Measurements from ENCODE around the gene EXOC2.
"Not testable (repeated sequence)": the region's sequence is repeated elsewhere in the genome, so short reads cannot be mapped to it uniquely, and the experiment has no call there.

Gene EXOC2

DNA sequence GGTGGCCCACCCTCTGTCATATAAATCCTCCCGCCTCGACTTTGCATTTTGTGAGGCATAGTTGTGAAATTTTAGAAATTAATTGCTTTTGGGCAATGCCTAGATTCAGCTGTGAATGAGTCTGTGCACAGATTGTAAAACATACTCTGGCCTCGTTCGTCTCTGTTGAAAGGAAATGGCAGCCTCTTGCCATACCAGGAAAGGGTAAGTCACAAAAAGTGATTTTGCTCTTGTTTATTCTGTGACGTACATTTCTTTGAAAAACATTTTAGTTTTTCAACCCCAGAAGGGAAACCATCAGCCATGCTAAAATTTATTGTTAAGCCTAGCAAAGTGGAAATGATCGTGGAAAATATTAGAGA, 15.3 kb upstream of the EXOC2 start:
- no peak for DNase-seq

DNA sequence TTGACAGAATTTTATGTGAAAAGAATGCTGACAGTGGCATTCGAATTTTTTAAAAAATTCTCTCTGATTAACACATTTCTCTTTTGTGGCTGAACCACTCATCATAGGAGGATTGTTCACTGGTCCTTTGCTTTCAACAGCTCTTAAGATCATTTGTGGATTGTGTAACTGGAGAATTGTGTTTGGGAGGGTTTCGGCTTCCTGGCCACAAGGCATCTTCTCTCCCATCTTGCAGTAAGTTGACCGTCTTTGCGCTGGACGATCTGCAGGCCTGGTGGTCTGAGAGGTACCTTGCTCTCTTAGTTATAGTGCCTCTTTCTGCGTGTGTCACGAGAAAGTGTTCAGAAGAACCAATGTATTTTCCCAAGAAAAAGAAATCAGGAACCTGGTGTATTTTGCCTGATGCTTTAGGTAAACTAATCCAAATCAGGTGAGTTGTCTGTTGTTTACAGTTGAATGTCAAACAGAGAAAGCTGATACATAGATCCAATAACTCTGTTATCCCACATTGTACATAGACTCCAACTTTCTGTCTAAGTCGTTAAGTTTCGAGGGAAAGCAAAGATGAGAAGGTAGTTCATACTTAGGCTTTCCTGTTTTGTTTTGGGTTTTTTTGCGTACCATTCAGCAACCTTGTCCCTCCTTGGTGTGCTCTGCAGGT, 14.8 kb upstream of the EXOC2 start:
- DNase-seq = no peak

DNA sequence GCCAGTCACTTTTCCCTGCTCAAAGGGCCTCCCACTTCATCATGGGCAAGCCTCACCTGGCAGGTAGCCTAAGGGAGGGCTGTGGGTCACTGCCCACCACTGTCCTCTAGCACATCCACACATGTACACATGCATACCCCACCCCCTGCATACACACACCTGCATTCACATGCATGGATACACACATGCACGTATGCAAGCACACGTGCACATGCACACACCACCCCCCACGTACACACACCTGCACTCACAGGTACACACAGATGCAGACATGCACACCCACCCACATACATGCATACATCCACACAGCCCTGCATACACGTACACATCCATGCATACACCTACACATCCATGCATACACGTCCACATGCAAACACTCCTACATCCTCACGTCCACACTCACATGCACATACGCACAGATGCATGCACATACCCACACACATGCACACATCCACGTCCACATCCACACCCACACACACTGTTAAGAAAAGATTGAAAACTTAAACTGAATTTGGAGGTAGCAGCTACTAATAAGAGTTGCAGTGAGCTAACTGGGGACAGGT, 14.0 kb upstream of the EXOC2 start:
- no peak for DNase-seq

DNA sequence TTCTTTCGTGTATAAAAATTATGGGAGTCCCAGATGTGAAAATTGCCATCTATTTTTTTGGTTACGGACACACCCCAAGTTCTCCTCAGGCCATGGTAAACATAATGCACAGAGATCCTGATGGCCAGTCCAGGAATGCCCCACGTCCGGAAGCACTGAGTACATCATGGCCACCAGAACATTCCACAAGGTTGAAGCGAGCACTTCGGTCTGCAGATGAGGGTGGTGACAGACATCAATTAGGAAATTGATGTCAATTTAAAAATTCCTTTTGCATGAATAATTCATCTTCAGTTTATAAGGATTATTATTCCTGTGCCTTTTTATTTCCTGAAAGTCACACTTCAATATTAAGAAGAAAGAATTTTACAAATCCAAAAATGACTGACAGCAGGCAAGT, 13.2 kb upstream of the EXOC2 start:
- no peak for DNase-seq

DNA sequence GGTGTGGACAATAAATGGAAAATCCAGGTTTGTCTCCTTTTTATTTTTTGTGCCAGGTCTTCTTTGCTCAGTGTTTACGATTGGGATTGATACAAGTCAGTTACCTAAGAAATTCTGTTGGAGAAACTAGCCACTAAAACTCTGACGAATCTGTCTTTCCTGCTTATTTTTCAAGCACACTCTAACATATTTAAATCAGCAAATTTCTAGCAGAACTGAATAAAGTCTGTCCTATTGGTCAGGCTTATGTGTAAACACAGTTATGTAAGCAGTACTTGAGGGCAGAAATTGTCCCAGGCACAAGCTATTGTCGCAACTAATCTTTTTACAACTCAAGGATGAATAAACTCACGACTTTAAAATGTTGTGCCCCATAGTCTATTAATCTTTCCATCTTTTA, 12.1 kb upstream of the EXOC2 start:
- no peak for DNase-seq

DNA sequence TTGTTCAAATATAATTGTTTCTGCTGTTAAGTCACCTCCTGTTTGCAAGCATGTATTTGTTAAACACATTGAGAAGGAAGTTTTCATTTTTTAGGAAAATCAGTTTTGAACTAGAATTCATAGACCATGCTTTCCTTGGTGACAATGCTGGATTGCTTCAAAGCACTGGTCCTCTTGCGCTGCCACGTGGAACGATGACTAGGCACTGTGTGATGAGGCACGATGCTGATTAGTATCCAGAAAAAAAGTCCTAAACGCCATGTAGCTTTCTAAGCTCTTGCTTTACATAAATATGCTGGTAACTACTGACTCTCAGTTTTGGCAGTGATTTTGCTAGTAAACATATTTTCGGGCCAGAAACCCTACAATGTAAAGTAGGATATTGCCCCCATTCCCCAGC, 11.1 kb upstream of the EXOC2 start:
- DNase-seq = no peak

DNA sequence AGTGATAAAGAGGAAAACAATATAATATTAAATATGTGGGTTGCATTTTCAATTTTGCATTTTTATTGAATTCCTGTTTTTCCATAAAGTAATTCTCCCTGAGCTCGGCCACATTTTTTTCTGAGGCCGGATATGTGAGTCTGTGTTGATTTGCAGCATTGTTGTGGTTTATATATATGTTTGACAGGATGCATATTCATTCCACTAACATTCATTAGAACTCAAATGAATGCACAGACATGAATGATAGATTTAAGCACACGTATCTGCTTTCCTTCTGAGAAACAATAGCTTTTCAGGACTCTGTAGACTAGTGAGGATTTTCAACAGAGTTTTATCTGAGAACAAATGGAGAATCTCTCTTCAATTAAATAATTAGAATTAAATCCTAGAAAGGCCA, 10.6 kb upstream of the EXOC2 start:
- DNase-seq = no peak

DNA sequence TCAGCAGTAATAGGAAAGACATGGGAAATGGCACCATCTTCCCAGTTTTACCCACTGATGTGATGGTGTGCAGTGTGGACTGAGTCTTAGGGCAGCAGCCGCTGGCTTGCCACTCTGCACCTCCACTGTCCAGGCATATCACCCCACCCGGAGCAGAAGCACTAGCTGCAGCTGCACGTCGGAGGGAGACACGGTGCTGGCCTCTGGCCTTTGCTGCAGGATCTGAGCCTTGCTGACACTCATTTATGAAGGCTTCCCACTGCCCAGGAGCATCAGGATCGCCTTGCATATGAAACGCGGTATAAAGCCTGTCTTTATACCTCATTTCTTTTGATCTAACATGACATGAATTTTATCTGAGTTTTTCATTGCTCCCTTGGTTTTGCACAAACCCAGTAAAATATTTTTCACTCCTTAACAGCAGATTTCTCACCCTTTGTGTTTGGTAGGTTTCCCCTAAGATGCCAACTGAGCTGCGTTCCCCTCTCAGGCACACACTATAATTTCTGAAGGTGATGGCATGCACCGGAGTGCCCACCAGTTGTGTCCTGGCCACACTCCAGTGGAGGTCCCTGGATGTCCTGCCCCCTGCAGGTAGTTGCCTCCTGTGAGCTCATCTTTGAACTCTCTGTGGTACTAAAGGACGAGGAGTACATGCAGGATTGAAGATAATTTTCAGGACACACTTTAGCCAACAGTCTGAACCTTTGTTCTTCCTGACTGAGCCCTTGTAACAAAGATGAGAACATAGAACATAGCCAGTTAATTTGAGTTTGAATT, 9.0 kb upstream of the EXOC2 start:
- DNase-seq = no peak

DNA sequence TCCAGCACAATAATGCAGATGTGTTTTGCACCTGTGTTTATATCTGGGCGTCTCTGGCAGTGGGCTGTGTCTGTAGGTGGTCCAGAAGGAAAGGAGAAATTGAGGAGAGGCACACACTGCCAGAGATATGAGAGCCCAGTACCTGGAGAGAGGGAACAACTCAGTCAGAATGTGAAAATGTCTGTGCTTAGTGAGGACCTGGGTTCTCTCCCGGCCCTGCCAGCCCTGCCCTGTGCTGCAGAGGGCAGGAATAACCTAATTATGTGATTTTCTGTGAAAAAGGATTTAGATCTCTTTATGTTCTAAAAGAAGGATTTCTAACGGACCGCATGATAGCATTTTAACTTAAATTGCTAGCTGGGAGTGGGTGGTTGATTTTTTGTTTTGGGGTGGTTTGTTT, 8.3 kb upstream of the EXOC2 start:
- no peak for DNase-seq

DNA sequence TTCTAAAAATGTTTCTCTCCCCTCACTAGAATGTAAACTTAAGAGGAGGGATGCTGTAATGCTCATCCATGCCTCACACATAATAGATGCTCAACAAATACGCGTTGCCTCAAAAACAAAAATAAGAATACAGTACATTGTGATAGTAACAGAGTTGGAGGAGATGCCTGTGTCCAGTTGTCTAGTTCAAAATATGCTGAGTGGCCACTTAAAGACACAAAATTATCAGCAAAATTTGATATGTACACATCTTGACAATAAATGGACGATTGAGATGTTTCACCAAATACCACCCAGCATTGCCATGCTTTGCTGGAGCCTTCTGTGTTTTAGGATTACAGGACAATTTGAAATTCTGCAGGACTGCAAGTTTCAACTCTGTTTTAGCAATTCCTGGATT, 7.6 kb upstream of the EXOC2 start:
- DNase-seq = no peak

DNA sequence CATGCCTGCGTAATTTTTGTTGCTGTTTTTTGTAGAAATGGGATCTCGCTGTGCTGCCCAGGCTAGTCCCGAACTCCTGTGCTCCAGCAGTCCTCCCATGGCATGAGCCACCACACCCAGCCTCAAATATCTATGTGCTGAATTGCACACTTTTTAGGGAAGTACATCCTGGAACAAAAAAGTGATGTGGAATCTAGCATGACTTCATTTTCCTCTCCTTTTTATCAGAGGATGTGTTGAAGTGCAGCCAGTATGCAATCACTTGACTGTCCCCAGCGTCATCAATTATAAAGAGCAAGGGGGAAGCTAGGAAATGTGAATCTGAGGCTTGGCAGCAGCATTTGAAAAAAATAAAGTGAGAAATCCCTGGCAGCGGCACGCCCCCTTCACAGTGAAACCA, 6.4 kb upstream of the EXOC2 start:
- DNase-seq = no peak

DNA sequence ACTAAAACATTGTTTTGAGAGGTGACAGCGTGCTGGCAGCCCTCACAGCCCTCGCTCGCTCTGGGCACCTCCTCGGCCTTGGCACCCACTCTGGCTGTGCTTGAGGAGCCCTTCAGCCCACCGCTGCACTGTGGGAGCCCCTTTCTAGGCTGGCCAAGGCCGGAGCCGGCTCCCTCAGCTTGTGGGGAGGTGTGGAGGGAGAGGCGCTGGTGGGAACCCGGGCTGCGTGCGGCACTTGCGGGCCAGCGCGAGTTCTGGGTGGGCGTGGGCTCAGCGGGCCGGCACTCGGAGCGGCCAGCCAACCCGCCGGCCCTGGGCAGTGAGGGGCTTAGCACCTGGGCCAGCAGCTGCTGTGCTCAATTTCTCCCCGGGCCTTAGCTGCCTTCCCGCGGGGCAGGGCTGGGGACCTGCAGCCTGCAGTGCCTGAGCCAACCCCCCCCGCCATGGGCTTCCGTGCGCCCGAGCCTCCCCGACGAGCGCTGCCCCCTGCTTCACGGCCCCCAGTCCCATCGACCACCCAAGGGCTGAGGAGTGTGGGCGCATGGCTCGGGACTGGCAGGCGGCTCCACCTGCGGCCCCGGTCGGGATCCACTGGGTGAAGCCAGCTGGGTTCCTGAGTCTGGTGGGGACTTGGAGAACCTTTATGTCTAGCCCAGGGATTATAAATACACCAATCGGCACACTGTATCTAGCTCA, 1.6 kb upstream of the EXOC2 start:
- not testable (repeated sequence) for DNase-seq

DNA sequence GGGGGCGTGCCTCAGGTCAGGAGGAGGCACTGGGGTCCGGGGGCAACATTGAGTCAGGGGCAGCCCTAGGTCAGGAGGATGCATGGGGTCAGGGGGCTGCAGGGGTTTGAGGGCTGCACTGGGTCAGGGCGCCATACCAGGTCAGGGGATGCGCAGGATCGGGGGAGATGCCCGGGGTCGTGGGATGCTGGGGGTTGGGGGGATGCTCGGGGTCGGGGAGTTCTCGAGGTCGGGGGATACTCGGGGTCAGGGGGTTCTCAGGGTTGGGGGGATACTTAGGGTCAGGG, 727 bp upstream of the EXOC2 start:
- DNase-seq = no peak

DNA sequence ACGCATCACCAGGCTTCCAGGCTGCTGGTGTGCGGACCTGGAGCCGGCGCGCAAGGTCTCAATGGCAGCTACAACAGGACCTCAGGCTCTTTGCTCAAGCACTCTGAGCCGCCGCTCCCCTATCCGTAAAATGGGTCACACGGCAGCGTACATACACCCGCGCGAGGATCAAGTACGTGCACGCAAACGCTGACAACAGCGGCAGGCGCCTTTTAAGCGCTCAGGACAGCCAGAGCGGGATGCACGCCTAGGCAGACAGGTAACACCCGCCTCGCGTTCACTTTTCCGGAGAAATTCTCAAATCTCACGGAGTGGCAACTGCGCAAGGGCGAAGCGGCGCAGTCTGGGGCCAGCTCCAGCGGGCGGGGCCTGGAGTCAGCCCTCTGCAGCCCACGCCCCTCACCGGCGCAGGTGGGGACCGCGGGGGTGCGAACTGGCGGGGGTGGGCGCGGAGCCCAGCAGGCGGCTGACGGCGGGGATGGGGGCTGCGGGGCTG, 535 bp downstream of the EXOC2 start:
- peak; percentile 80 for DNase-seq

DNA sequence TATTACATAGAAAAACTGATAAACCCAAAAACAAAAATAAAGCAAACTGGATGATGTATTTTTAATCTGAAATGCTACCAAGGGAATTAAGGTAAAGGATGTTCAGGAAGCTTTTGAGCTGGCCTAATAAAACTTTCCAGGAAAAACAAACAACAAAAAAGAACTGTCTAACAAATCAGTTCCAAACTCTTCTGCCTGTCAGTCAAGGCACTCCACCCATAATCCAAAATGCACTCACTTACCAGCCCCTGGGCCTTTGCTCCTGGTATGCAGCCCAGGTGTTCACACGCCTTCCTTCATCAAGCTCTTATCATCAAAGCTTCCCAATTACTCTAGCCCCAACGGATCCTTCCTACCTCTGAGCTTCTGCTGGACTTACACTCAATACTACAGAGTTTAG, 3.7 kb downstream of the EXOC2 start:
- no peak for DNase-seq

DNA sequence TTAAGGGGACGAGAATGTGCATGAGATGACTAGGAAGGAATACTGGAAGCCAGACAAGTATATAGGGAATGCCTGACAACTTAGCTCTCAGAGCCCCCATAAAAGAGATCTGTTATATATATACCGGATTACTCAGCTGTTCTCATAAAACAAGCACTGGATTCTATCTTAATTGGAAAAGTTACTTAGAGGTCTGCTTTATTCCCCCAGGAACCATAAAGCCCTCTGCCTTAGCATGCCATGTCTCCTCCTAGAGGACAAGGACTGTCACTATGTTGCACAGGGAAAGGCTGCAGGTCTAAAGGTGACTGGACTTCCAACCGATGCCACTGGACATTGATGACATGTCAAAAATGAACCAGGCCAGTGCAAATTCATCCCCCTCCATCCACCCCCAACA, 6.4 kb downstream of the EXOC2 start:
- no peak for DNase-seq

DNA sequence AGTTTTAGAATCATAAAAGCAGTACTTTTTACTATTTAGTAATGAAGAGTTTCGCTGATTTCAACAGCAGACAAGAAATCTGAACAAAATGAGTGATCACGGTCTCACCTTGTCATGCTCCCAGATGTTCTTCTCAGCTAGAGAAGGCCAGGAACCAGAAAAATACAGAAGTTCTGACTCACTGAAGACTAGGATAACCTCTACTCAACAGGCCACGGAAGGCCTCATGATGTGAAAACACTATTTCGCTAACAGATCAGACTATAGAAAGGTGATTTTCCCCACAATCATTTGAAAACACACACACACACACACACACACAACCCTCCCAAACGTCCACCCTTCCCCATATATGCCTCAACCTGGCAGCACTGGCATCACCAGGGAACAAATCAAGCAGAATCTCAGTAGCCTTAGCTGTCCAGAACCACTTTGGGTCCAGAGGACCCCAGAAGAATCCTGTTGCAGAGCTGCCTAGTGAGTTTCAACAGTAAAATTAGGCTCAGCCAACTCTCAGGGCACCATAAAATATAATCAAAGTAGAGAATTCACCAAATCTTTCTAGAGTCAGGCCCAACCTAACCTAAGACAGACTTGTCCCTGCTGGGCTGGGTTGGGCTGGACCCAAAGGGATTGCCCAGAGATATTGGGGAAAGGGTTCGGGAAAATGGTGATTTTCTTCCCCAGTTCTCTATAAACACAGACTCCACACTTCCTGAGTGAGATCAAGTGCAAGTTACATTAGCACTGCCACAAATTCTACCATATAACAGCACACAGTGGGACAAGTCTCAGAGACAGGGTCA, 7.9 kb downstream of the EXOC2 start:
- DNase-seq = no peak

DNA sequence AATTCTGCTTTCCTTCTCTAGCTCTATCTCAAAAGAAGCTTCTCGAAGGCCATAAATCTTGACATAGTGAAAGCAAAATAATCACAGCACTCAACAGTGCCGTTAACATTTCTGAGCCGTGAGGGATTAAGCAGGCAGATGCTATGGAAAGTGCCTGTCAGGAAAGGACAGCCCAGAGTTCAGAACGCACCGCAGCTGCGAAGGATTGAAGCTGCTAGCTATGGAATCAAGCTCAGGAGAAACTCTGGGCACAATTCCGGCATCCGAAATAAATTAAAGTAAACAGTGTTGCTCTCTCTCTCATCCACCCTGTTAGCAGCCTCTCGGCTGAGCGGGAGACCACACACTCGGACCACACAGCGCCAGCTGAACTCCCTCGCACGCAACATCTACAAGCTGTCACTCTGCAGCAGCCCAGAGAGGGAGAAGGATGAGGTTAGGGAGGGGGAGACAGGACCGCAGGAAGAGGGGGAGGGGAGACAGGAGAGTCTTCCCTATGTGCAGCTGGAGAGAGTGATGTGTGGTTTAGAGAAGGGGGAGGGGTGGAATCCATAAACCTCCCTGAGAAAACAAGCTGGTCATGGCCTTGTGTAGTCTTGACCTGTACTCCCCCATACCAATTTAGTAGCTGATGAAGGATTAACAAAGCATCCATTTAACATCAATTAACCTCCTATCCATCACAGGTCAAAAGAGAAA, 9.0 kb downstream of the EXOC2 start:
- no peak for DNase-seq

DNA sequence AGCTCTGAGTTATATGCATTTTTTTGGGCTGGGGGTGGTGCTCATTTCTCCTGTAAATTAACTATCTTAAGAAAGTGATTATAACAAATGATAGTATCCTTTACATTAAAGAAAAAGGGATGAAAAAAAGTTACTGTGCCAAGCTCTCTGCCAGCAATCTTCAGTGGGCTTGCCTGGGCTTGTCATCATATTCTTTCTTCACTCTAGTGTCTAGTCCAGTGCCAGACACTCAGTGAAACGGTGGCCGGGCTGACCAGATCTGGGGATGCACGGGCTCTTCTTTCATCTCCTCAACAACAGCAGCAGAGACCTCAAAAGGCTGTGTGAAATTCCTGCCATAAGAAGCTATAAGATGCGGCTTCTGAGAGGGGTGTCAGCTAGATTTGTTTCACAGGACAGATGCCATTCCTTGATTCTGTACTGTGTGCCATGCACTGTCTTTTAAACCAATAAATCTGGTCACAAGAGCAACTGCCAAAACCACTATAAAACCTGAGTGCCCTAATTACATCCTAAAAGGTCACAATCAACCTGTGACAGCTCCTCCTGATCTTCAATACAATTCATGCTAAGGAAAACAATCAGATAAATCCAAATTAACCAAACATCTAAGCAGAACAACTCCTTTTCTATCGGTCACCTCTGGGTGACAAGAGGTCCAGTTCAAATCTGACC, 12.1 kb downstream of the EXOC2 start:
- no peak for DNase-seq

DNA sequence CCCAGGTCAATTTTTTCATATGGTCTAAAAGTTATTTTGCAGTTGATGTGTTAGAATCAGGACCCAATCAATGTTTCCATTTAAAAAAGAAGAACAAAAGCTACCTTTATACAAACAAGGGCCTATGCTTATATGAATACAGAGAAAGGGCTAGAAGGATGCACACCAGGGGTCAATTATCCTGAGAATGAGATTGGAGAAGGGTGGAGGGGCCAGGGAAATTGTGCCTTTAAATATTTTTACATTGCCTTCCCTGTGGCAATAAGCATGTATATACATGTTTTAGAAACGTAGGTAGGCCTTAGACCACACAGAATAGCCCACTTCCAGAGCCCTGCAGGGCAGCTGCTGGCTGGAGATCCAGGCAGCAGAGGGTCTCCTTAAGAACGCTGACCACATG, 12.7 kb downstream of the EXOC2 start:
- DNase-seq = no peak

DNA sequence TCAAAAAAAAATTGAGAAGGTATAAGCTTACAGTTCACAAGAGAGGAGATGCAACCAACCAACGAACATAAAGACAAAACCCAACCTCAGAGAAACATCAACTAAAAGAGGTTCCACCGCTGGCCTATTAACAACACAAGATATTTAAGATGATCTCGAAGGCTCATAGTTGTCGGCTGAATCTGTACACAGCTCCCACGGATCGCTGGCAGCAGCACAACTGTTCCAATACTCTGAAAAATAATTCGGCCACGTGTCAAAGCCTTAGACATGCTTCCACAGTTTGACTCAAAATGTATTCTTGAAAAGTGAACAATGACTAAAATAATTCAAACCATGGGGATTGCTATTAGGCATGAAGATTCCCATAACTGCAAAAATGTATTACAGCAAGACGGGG, 13.7 kb downstream of the EXOC2 start:
- no peak for DNase-seq

DNA sequence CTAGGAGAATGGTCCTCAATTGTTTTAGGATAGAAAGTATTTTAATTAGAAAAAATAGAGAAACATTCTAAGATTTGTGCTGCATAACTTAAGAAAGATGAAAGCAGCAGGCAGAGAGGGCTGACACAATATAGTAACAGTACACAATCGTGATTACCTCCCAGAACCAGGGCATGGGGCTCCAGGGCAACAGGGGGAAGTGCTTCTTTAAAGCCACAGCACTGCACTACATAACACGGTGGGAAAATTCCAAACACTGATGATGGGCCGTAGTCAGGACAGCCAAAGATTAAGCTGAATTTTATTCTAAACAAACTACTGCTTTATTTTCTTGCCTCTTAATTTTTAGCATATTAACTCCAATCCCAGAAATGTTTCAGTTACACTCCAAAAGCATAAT, 14.4 kb downstream of the EXOC2 start:
- DNase-seq = no peak

All from stimulated activated CD4-positive, alpha-beta T cell treated with anti-CD3 and anti-CD28 coated beads, Interleukin-4, amount 100 ng/mL, for 1 hour (primary cell).